CD1c-positive myeloid dendritic cell (primary cell): ENCODE results near the gene ZBTB25.

ENCODE experiments used
- DNase-seq: peaks from one replicate; pipeline ENCODE4 v3.0.0-alpha.2; 2016; ENCODE audit errors: extremely low spot score

ZBTB25 gene

DNA sequence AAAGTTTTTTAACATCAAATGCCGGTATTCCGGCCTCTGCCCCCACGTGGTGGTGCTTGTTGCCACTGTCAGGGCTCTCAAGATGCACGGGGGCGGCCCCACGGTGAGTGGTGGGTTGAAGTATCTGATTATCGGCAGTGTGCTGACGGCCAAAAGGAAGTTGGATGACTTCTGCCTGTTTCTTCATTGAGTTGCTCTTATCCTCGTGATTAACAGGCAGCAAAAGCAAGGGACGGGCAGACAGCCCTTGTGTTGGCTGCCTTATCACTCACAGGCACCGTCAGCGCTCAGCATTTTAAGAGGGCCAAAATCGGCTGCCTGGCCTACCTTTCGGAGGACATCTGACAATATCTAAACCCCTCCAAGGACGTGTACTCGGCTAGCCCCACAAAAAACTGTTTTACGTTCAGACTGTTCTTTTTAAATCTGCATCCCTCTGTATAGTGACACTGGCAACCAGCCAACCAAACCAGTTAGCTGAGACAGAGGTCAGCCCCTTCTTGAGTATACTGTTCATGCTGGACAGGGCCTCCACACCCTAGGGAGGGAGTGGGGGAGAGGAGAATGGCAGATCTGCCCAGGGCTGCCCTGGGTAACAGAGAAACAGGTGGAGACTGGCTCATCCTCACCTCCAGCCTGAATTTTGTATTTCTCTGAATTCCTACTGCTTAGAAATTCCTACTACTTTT is 61.2 kb downstream of the ZBTB25 start:
- DNase-seq = no peak

GRCh38 chr14:64440494-64440893 is 63.1 kb downstream of the ZBTB25 start:
- no peak for DNase-seq

GRCh38 chr14:64439141-64439540 is 64.5 kb downstream of the ZBTB25 start:
- no peak for DNase-seq

DNA sequence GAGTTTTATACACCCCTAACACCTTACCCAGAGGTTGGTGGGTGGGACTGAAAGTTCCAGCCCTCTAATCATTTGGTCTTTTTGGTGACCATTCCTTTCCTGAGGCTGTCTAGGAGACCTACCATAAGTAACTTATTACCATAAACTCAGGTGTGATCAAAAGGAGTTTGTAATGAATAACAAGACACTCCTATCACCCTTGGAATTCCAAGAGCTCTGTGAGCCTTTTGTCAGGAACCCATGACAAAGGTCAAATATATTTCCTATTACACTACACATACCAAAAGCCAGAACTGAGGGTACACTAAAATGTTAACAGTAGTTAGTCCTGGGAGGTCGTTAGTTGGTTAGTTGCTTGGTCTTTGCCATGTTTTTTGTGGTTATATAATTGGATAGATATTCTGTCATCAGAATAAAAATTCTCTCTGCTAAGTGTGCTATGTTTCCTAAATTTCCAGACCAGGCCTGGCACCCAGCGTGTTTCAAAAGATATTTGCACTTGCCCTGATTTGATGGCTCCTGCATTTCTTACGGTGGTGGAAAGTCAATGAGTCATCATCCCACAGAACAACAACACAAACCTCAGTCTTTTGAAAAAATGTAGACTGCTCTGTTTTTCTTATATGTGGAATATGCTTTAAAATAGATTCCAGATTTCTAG is 65.3 kb downstream of the ZBTB25 start:
- no peak for DNase-seq

DNA sequence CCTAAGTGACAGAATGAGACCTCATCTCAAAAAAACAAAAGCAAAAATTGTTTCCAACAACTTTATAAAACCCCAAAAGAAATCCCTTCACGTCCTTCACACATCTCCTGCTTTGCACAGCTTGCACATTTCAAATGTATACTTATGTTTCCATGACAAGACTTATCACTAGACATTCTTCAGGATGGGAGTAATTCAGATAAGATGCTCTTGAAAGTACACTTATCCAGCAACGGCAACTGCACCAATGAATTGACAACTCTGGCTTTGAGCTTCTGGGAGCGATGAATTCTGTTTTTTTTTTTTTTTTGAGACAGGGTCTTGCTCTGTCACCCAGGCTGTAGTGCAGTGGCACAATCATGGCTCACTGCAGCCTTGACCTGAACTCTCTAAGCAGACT is 69.1 kb downstream of the ZBTB25 start:
- DNase-seq = no peak

DNA sequence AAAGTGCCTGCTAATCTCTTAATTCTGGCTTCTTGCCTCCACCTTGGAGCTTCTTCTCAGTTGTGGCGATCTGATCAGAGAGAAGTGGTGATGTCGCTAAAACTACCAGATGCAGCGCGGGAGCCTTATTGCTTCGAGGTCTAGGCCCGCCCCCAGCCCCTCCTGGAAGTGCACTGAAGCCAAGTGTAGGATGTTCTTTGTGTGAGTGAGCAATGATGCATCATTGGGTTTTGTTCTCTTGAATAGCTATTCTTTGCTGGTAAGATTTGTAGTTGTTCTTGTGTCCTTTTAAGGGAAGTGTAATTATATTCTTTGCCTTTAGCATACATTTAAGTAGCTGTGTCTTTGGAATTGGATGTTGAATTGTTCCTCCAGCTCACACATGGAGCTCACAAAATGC is 79.7 kb downstream of the ZBTB25 start:
- DNase-seq = no peak

- no peak for DNase-seq
These were observed 80.9 kb downstream of the ZBTB25 start for GRCh38 chr14:64422756-64423155.

DNA sequence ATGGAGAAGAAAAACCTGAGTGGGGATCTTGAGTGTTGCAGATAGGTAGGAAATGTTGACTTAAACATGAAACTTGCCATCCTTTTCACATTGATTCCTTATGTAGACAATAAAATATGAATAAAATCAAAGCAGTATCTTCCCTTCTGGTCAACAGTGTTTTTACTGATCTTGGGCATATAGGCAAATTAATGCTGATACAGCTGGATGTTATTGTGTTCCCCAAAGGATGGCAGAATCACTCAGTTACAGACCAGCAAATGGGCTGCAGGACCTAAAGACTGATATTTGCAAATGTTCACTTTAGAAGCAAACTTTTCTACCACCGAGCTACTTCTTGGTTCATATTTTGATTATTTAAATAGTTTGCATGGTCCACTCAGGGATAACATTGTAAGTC is 81.6 kb downstream of the ZBTB25 start:
- no peak for DNase-seq

- DNase-seq = no peak
These were observed 82.5 kb downstream of the ZBTB25 start for GRCh38 chr14:64421166-64421565.

DNA sequence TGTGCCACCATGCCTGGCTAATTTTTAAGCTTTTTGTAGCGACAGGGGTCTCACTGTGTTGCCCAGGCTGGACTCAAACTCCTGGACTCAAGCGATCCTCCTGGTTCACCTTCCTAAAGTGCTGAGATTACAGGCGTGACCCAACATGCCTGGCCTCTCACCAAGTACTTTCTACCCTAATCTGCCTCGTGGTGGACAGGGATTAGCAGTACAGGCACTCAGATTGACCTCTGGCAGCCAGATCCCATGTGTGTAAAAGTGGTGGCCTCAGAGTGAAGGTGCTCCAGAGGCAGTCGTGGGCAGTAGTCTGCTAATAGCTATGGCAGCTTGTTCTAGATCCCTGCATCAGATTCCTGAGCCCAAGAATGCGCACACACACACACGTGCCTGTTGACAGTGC is 84.6 kb downstream of the ZBTB25 start:
- DNase-seq = no peak

- no peak for DNase-seq
These were observed 85.9 kb downstream of the ZBTB25 start for GRCh38 chr14:64417771-64418125.

GRCh38 chr14:64417055-64417770 is 86.4 kb downstream of the ZBTB25 start:
- peak; percentile 84 for DNase-seq

DNA sequence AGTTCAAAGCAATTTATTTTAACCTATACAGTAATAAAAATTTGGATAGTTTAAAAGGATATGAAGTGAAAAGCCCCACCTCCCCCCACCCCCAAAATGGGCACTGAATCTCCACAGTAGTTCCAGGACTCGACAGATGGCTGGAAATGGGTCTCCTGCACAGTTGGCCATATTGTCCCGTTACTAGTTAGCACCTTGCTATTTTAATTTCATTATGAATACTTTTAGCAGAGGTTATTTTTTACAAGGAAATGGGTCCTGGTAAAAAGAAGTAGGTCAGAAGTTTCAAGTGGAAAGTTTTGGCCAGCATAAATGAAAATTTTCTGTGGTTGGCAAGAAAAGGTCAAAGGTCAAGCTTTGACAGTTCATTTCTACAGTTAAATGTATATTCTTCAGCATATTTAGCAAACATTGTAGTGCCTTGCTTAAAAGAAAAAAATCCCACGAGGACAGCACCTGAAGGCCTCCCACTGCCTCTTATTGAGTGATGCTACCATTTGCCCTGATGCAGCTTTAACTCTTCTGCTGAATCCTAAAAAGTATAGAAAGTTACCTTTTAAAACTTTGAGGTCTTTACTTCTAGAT is 87.2 kb downstream of the ZBTB25 start:
- DNase-seq = no peak

DNA sequence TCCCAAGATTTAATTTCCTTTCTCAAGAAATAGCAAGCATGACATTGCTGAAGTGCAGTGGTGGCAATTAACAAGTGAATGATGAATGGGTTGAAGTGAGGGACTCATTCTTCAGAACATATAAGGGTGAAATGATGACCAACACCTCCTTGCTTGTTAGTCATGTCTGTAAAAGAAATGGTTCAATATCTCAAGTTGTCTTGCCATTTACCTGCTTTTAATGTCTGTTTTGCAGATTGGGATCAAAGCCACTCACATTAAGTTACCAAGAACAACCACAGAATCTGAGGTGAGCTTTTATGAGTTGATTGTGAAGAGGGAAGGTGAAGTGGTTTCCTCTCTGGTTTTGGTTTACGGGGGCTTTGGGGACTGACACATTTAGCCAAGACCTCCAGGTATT is 91.4 kb downstream of the ZBTB25 start:
- no peak for DNase-seq

GRCh38 chr14:64411001-64411400 is 92.6 kb downstream of the ZBTB25 start:
- DNase-seq = no peak

GRCh38 chr14:64410084-64410774 is 93.4 kb downstream of the ZBTB25 start:
- DNase-seq = peak; percentile 12

GRCh38 chr14:64409126-64409920 is 94.3 kb downstream of the ZBTB25 start:
- DNase-seq = no peak

GRCh38 chr14:64407329-64407728 is 96.3 kb downstream of the ZBTB25 start:
- DNase-seq = no peak

DNA sequence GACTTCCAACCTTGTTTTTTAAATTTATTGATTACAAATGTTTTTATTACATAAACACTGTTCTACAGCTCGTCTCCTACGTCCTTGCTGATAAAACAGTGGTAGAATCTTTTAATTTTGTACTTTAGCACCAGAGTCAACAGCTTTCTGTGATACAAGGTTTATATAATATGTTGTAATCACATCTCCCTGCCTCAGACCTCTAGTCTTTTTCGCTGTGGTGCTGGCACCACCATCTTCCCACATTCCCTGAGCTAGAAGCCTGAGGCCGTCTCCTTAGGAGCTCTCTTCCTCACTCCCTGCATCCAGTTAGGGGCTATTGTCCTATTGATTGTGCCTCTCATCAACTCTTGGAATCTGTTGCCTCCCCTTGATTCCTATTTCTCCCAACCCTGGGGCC is 98.3 kb downstream of the ZBTB25 start:
- no peak for DNase-seq

GRCh38 chr14:64401949-64402348 is 101.7 kb downstream of the ZBTB25 start:
- peak; percentile 31 for DNase-seq

DNA sequence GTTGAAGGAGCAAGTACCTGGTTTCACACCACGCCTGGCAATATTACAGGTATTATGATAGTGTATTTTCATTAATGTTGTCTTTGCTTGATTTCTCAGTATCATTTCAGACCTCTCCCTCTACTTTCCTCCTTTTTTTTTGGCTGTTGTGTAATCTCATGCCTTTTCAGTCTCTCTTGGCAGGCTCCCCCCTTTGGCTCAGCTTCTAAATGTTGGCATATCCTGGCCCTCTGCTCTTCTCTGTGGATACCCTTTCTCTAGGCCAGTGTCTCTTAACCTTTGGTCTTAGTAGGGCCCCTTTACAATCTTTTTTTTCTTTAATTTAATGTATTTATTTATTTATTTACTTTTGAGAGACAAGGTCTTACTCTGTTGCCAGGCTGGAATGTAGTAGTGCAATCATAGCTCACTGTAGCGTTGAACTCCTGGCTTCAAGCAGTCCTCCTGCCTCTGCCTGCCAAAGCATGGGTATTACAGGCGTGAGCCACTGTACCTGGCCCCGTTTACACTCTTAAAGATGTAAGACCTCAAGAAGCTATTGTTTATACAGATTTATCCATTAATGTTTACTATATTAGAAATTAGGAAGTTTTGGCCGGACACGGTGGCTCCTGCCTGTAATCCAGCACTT is 102.7 kb downstream of the ZBTB25 start:
- DNase-seq = no peak
